NOMO-1 treated with dmso at 0.1 percent for 144 hours (cell line): ENCODE results near the gene EPHA1.
"Not testable (repeated sequence)": the region's sequence is repeated elsewhere in the genome, so short reads cannot be mapped to it uniquely, and the experiment has no call there.

Experiments
- DNase-seq: peaks from one replicate; lab custom pipeline; 2025; ENCODE audit not compliant: unreplicated experiment; lab: John Stamatoyannopoulos, UW

The EPHA1 gene

GRCh38 chr7:143433759-143434158, 25.1 kb upstream of the EPHA1 start:
- DNase-seq: no peak

GRCh38 chr7:143431109-143431508, 22.5 kb upstream of the EPHA1 start:
- DNase-seq: no peak

- no peak for DNase-seq
Measured at GRCh38 chr7:143429770-143430698, 21.4 kb upstream of the EPHA1 start.

- DNase-seq: no peak
Measured at GRCh38 chr7:143426479-143427142, 18.0 kb upstream of the EPHA1 start.

- not testable (repeated sequence) for DNase-seq
Measured at GRCh38 chr7:143424476-143424875, 15.8 kb upstream of the EPHA1 start.

GRCh38 chr7:143422033-143422432, 13.4 kb upstream of the EPHA1 start:
- no peak for DNase-seq

GRCh38 chr7:143420624-143421023, 12.0 kb upstream of the EPHA1 start:
- not testable (repeated sequence) for DNase-seq

GRCh38 chr7:143419880-143420279, 11.2 kb upstream of the EPHA1 start:
- DNase-seq: no peak

GRCh38 chr7:143418681-143419458, 10.2 kb upstream of the EPHA1 start:
- no peak for DNase-seq

- no peak for DNase-seq
Measured at GRCh38 chr7:143417734-143418383, 9.2 kb upstream of the EPHA1 start.

GRCh38 chr7:143416565-143417149, 8.0 kb upstream of the EPHA1 start:
- DNase-seq: peak; percentile 8

- no peak for DNase-seq
Measured at GRCh38 chr7:143415742-143416397, 7.2 kb upstream of the EPHA1 start.

- DNase-seq: not testable (repeated sequence)
Measured at GRCh38 chr7:143415209-143415608, 6.6 kb upstream of the EPHA1 start.

GRCh38 chr7:143413123-143413522, 4.5 kb upstream of the EPHA1 start:
- DNase-seq: no peak

GRCh38 chr7:143411976-143412708, 3.5 kb upstream of the EPHA1 start:
- no peak for DNase-seq

GRCh38 chr7:143410521-143411004, 1.9 kb upstream of the EPHA1 start:
- peak; percentile 44 for DNase-seq

- DNase-seq: no peak
Measured at GRCh38 chr7:143408252-143408685, 387 bp downstream of the EPHA1 start.

- peak; percentile 10 for DNase-seq
Measured at GRCh38 chr7:143407287-143408251, 1.1 kb downstream of the EPHA1 start.
